HG02840 (cell line): Measurements from ENCODE around the gene C17orf75.
"Not testable (repeated sequence)": the region's sequence is repeated elsewhere in the genome, so short reads cannot be mapped to it uniquely, and the experiment has no call there.

ENCODE experiments used
- ATAC-seq: cut with Tn5 transposase; IDR thresholded peaks from one replicate; pipeline ENCODE4 v1.9.1; 2021; ENCODE audit warnings: mild to moderate bottlenecking, moderate library complexity, moderate number of reproducible peaks; ENCODE audit not compliant: unreplicated experiment, low FRiP score

The C17orf75 gene

DNA sequence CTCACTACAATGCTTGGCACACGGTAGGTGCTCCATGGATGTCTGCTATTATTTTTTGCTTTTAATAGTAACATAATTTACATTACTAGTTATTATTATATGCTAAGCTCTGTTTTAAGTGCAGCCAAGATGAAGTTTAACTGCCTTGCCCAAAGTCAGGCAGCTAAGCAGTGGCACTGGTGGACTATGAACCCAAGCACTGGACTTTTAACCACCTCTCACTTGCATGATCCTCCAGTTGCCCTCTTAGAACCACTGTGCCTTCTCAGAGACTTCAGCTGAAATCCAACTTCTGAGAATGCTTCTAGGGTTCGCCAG, 6.5 kb upstream of the C17orf75 start:
- ATAC-seq = no peak

DNA sequence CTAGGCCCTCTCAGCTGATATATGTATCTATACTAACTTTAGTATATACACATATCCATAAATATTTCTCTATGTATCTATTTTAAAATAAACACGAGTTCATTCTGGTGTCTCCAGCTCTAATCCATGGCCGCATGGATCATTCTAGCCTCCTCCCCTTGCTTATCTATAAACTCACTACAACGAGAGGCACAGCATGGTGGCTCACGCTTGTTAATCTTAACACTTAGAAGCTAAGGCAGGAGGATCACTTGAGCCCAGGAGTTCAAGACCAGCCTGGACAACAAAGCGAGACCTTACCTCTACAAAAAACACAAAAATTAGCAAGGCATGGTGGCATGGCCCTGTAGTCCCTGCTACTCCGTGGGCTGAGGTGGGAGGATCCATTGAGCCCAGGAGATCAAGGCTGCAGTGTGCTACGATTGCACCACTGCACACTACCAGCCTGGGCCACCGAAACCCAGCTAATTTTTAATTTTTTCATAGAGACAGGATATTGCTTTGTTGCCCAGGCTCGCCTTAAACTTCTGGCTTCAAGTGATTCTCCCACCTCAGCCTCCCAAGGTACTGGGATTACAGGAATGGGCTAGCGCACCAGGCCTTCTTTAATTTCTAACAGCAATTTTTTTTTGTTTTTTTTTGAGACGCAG, 4.1 kb upstream of the C17orf75 start:
- ATAC-seq = no peak

DNA sequence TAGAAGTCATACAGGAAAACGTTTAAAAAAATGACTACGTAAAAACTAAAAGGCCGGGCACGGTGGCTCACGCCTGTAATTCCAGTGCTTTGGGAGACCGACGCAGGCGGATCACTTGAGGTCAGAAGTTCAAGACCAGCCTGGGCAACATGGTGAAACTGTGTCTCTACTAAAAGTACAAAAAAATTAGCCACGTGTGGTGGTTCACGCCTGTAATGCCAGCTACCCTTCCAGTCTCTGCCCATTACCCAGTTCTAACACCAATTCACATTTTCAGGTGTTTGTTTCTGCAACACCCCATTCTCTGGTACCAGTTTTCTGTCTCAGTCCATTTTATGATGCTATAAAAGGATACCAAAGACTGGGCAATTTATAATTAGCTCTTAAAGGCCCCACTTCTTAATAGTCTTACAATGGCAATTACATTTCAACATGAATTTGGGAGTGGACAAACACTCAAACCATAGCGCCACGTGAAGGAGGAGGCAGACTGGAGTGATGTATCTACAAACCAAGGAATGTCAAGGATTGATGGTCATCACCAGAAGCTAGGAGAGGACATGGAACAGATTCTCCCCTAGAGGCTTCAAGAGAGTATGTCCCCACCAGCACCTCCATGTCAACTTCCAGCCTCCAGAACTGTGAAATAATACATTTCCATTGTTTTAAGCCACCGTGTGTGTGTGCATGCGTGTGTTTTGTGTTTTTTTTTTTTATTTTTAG, 791 bp upstream of the C17orf75 start:
- no peak for ATAC-seq

DNA sequence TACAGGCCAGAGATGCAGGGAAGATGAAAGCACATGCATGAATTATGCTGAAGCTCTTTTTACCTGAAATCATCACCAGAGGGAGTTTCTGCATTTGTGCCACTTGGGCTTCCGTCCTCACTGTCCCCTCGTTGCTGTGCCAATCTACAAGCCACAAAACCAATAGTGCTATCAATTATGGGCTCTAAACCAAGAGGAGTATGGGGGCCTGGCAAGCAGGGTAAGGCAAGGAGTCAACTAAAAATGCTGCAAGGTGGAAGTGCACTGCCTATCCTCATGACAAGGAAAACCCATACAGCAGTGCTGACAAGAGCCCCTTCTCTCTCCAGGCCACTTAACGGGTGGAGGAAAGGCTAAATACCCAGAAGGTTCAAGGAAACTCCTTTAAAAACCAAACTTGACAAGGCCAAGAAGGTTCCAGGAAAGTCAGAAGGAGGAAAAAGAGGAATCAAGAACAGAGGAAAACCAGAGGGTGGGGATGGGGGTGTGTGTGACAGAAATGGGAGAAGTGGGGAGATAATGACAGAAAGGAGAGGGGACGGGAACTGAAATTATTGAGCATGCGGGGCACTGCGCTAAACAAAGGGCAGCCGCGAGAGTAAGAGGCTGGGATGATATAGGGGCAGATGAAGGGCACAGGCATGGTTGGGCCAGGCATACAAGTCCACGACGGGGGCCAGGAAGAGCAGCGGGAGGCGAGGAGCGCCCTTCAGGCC, 674 bp downstream of the C17orf75 start:
- no peak for ATAC-seq

DNA sequence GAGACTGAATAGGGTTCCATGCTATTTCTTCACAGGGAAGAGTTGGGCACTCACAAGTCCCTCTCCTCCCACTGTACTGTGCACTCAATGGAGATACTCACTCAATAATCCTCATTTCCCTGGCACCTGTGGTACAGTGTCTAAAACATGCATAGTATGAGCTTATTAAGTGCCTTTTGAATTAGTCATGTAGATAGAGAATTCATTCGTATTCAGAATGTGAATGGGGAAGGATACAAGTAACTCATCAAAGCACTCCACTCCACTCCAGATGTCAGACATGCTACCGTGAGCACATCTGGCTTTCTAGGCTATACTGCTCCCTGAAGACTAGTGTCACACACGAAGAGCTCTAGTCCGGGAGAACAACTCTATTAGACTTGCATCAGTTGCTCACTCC, 6.3 kb downstream of the C17orf75 start:
- ATAC-seq = no peak

DNA sequence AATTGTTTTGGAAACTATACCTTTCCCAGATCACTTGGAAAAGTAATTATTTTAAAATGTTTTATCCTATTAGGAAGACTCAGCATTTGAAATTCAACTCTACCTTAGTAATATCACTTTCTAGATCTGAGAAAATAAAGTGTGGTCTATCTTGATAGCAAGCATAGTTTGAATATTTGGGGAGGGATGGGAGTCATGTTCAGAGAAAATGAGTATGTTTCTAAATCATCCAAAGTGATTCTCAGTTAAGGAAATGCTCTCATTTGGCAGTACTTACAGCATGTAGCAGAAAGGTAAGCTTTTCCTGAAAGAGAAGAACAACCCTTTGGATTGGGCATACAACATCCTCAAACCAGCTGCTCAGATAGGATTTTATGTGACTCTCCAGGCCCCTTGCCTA, 6.9 kb downstream of the C17orf75 start:
- ATAC-seq = no peak

DNA sequence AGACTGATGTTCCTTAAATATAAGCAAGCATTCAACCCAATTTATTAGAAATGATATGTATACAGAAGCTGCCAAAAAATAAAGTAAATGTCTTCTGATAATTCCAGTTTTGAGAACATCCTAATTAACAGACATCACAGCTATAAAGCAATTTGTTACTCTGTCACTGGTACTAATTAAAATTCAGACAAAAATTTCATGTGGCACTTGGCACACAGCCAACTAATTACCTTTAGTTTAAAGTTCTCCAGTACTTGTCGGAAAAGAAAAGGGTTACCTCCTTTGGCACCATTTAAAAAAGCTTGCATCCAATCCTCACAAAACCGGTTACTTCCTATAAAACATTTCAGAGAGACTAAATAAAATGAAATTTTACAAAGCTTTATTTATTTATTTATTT, 8.8 kb downstream of the C17orf75 start:
- no peak for ATAC-seq

DNA sequence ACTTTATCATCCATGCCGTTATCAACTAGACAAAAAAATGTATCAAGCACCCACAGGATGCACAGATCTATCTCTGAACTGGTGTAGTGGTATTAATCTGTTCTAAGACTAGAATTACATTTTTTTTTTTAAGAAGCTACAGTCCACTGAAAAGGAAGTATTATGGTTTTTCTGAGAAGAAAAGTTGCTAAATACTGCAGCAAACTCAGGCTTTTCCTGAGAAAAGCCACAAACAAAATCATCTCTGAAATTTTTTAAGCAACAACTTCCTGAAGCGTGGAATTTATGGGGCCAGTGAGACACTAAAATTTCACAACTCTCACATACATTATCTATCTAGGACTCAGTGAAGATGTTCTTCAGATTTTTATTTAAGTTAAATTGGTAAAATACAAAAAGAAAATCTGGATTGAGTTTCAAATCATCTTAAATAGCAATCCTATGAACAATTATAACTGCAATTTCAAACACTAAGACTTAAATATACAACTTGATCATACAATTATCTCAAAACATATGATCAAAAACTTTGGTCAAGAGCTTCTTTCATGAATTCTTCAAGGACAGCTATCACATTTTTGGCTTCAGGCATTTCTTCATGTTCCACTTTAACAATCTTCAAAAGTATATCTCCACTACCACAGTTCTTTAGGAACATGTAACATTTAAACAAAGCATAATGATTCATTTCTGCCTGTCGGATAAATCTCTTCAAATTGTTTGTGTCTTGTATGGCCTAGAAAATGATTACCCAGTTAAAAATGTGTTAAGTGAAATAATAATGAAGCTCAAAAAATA, 10.5 kb downstream of the C17orf75 start:
- no peak for ATAC-seq

DNA sequence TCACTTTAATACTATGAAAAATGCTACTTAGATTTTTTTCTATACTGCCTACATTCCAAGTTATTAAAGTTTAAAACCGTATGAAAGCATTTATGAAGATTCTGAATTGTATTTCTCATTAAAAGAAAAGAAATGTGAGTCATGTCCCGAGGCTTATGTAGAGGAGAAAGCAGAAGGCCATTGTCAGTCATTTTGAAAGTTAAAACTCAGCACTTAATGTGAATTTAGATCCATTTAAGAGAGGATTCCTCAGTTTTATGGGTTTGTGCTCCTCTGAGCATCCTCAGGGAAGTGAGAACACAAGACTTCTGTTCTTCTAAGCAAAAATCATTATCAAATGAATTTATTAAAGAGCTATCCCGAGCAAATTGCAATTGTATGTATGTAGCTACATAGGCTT, 11.8 kb downstream of the C17orf75 start:
- no peak for ATAC-seq

DNA sequence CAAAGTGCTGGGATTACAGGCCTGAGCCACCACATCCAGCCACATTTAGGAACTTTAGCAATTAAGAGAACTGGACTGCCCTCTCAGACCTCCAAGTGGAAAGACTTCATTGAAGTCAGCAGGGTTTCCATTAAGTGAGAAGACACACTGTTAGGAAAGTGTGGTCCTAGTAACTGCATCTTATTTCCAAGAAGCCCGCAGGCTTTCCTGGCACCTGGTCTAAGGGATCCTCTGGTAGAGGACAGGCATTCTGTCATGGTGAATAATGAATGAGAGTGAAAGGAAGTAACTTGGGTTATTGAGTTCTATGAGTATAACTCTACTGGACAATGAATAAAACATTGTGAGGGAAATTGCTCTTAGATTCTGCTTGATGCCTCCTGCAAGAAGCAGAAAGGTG, 14.1 kb downstream of the C17orf75 start:
- ATAC-seq = no peak

DNA sequence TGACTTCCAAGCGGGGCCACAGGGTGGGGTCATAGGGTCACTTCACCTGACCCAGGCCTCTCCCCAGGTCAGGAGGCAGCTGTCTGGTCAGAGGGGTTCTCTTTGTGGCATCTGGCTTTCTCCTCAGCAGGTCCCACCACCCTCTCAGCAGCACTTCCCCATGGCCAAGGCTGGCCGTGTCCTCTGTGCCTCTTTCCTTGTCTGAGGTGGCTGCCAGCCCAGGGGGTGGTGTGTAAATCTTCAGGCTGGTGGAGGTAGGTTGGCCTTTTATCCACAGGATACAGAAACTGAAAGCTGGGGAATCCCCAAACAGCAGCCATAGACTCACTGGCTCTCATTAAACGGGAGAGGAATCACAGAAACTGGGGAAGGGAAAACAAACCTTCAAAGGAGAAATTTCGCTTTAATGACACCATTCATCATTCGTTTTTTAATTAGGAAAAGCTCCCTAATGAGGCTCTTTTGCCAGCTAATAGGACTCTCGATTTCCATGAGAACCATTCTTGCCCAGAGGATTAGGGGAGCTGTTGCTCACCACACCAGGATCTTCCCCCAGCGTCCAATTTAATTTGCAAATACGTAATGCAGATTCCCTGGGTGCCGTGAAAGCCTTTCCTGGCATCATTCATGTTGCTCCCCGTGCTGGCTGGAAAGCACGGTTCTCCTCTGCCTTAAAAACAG, 18.0 kb downstream of the C17orf75 start:
- no peak for ATAC-seq

DNA sequence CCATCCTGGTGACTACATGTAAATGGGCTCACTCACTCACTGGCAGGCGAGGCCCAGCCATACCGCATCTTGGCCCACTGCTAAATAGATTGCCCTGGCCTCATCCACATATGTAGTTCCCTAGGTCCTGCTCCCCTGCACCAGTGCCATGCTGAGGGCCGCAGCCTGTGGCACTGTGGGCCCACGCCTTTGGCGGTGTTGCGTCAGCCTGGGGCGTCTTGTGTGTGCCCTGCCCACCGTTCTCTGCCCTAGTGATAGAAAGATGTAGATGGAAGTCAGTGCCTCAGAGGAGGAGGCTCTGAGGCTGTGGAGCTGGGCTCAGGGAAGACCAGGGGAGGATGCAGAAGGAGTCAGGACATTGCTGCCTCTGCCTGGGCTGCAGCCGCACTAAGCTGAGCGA, 18.9 kb downstream of the C17orf75 start:
- ATAC-seq = no peak

DNA sequence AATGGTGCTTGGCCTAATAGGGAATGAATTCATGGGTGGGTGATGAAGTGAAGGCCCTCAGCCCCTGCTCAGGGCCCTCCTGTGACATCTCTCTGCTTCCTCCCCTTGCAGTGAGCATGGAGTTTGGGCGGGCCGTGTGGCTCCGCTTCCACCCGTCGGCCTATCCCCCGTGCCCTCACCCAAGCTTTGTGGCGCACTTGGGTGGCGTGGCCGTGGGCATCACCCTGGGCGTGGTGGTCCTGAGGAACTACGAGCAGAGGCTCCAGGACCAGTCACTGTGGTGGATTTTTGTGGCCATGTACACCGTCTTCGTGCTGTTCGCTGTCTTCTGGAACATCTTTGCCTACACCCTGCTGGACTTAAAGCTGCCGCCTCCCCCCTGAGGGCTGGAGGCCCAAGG, 21.1 kb downstream of the C17orf75 start:
- no peak for ATAC-seq

DNA sequence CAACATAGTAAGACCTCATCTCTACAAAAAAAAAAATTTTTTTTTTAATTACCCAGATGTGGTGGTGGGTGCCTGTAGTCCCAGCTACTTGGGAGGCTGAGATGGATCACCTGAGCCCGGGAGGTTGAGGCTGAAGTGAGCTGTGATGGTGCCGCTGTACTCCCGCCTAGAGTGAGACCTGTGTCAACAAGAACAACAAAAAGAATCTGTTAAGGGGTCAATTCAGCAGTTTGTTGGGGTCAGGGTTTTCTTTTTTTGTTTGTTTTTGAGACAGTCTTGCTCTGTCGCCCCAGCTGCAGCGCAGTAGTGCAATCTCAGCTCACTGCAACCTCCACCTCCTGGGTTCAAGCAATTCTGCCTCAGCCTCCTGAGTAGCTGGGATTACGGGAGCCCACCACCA, 21.9 kb downstream of the C17orf75 start:
- ATAC-seq = not testable (repeated sequence)

DNA sequence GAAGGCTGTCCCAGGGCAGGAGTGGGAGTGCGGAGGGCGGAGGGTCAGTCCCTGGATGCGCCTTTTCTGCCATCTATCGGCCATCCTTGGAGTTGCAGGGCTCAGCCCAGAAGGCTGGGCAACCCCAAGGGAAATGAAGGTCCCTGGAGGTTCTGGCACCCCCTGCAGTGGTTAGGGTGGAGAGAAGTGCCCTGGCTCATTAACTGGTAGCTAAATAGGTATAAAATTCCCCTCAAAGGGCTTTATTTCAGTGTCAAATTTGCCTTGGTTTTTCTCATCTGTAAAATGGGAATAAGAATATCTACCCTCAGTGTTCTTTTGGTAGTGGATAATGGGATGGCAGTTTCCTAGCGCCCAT, 22.4 kb downstream of the C17orf75 start:
- peak; percentile 59 for ATAC-seq

DNA sequence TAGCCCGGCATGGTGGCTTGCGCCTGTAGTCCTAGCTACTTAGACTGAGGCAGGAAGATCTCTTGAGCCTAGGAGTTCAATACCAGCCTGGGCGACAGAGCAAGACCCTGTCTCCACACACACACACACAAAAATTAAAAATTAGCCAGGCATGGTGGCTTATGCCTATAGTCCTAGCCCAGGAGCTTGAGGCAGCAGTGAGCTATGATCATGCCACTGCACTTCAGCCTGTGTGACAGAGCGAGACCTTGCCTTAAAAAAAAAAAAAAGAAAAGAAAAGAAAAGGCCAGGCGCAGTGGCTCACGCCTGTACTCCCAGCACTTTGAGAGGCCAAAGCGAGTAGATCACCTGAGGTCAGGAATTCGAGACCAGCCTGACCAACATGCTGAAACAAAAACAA, 23.9 kb downstream of the C17orf75 start:
- no peak for ATAC-seq

DNA sequence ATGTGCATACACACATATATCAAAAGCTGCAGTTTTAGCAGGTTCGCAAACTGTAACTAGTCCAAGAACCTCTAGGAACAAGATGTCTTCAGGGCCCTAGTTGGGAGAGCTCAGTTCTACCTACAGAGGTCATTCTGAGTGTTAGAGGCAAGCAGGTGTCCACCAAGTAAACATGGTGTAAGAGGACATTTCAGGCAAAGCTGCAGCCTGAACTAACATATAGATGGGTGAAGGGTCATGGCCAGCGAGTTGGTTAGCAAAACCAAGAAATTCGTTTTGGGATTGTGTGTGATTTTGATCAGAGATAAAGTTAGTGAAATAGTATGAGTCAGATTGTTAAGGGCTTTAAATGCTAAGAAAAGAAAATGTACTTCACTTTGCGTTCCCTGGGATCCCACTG, 24.6 kb downstream of the C17orf75 start:
- no peak for ATAC-seq

DNA sequence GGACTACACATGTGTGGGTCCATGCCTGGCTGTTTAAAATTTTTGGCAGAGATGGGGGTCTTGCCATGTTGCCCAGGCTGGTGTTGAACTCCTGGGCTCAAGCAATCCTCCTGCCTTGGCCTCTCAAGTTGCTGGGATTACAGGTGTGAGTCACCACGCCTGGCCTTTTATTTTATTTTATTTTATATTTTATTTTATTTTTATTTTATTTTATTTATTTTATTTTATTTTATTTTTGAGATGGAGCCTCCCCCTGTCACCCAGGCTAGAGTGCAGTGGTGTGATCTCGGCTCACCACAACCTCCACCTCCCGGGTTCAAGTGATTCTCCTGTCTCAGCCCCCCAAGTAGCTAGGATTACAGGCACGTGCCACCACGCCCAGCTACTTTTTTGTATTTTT, 25.3 kb downstream of the C17orf75 start:
- ATAC-seq = not testable (repeated sequence)

DNA sequence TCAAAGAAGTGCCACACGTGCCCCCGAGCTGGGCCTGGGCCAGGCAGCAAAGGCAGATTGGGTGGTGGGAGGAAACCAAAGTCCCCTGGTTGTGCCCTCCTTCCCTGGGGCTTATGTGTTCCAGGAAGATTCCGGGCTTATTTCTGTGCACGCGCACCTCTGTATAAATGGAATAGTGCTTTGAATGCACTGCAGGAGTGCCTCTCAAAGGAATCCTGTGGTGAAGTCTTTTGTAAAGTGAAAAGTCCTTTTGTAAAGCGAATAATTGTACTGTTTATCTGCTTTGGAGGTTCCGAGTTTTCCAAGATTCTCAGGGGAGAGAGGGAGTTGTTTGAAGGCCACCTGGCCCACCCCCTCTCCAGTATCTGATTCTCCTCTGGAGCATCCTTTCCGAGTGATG, 26.8 kb downstream of the C17orf75 start:
- ATAC-seq = no peak

DNA sequence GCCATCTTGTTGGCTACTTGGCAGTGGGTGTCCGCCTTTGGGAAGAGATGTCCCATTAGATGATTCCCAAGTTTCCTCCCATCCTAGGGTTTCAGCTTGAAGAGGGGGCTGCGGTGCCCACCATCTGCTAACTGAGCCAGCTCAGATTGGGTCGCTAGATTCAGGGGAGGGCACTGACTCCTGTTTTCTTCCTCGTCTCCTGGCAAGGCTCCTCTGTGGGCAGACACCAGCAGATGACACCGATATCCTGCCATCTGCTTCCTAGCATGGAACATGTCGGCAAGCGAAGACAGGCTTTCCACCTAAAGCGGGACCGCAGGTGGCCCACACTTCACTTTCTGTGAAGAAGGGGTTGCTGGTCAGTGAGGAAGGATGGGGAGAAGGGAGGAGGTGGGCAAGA, 27.3 kb downstream of the C17orf75 start:
- ATAC-seq = no peak
